ENCODE data around the gene TSFM.

TSFM gene

GRCh38 chr12:57840726-57841125 lies 58.1 kb downstream of the TSFM start:
- Histone ChIP-seq H3K9me2 (ENCODE audit: low read depth, low read length) (no peaks in the 10 kb centered on the region), H3K9me3 (ENCODE audit: low read length) (no peaks in the 10 kb centered on the region), H3K4me1 (ENCODE audit: insufficient read depth, low read length, severe bottlenecking) (peaks cover 45% of the 10 kb centered on the region), H3K4me2 (ENCODE audit: low read length) (no peak overlapping the region), H3K36me3 (ENCODE audit: insufficient read depth, low read length) (no peaks in the 10 kb centered on the region), H3K4me3 (ENCODE audit: low read depth, low read length, poor library complexity, severe bottlenecking) (no peak overlapping the region), H3K79me2 (ENCODE audit: insufficient read depth, low read length) (no peaks in the 10 kb centered on the region), H3F3A (ENCODE audit: insufficient read depth, low read length) (no peaks in the 10 kb centered on the region), H4K20me1 (ENCODE audit: insufficient read depth, low read length) (no peaks in the 10 kb centered on the region), H3K27ac (ENCODE audit: low read depth, low read length, poor library complexity, severe bottlenecking) (no peak overlapping the region), H2AFZ (ENCODE audit: low read length) (no peak overlapping the region), H3K27me3 (ENCODE audit: insufficient read depth, low read length) (no peaks in the 10 kb centered on the region), H3K9ac (ENCODE audit: low read length) (no peak overlapping the region)
- no peak for TF ChIP-seq EZH2 (IDR thresholded peaks at IDR 0.05; ENCODE audit: borderline replicate concordance, low read length)
- no peak for TF ChIP-seq CTCF (IDR thresholded peaks at IDR 0.05; ENCODE audit: low read length)

- no peak overlapping the region for H3K4me2 ChIP-seq (ENCODE audit: low read length)
- no peak overlapping the region for H3K9ac ChIP-seq (ENCODE audit: low read length)
- TF ChIP-seq EZH2 (IDR thresholded peaks at IDR 0.05; ENCODE audit: borderline replicate concordance, low read length), result no peak
- no peak for TF ChIP-seq CTCF (IDR thresholded peaks at IDR 0.05; ENCODE audit: low read length)
- H3F3A ChIP-seq (ENCODE audit: insufficient read depth, low read length), result no peaks in the 10 kb centered on the region
- H3K9me3 ChIP-seq (ENCODE audit: low read length), result no peaks in the 10 kb centered on the region
- H3K27ac ChIP-seq (ENCODE audit: low read depth, low read length, poor library complexity, severe bottlenecking), result no peak overlapping the region
- peaks cover 38% of the 10 kb centered on the region for H3K4me1 ChIP-seq (ENCODE audit: insufficient read depth, low read length, severe bottlenecking)
- no peaks in the 10 kb centered on the region for H3K36me3 ChIP-seq (ENCODE audit: insufficient read depth, low read length)
- H3K4me3 ChIP-seq (ENCODE audit: low read depth, low read length, poor library complexity, severe bottlenecking), result no peak overlapping the region
- H4K20me1 ChIP-seq (ENCODE audit: insufficient read depth, low read length), result no peaks in the 10 kb centered on the region
- no peaks in the 10 kb centered on the region for H3K79me2 ChIP-seq (ENCODE audit: insufficient read depth, low read length)
- H3K9me2 ChIP-seq (ENCODE audit: low read depth, low read length), result no peaks in the 10 kb centered on the region
- no peaks in the 10 kb centered on the region for H3K27me3 ChIP-seq (ENCODE audit: insufficient read depth, low read length)
- H2AFZ ChIP-seq (ENCODE audit: low read length), result no peak overlapping the region
Measured at GRCh38 chr12:57841445-57841844, 58.9 kb downstream of the TSFM start.

- peaks cover 34% of the 10 kb centered on the region for H3K4me1 ChIP-seq (ENCODE audit: insufficient read depth, low read length, severe bottlenecking)
- H3K9me3 ChIP-seq (ENCODE audit: low read length), result no peaks in the 10 kb centered on the region
- no peaks in the 10 kb centered on the region for H3K9me2 ChIP-seq (ENCODE audit: low read depth, low read length)
- no peak overlapping the region for H2AFZ ChIP-seq (ENCODE audit: low read length)
- H3K36me3 ChIP-seq (ENCODE audit: insufficient read depth, low read length), result no peaks in the 10 kb centered on the region
- H3K27ac ChIP-seq (ENCODE audit: low read depth, low read length, poor library complexity, severe bottlenecking), result no peak overlapping the region
- no peak overlapping the region for H3K4me3 ChIP-seq (ENCODE audit: low read depth, low read length, poor library complexity, severe bottlenecking)
- H3K9ac ChIP-seq (ENCODE audit: low read length), result no peak overlapping the region
- H3K27me3 ChIP-seq (ENCODE audit: insufficient read depth, low read length), result no peaks in the 10 kb centered on the region
- no peaks in the 10 kb centered on the region for H3F3A ChIP-seq (ENCODE audit: insufficient read depth, low read length)
- no peaks in the 10 kb centered on the region for H3K79me2 ChIP-seq (ENCODE audit: insufficient read depth, low read length)
- no peak for TF ChIP-seq CTCF (IDR thresholded peaks at IDR 0.05; ENCODE audit: low read length)
- no peak for TF ChIP-seq EZH2 (IDR thresholded peaks at IDR 0.05; ENCODE audit: borderline replicate concordance, low read length)
- no peaks in the 10 kb centered on the region for H4K20me1 ChIP-seq (ENCODE audit: insufficient read depth, low read length)
- H3K4me2 ChIP-seq (ENCODE audit: low read length), result no peak overlapping the region
Measured at GRCh38 chr12:57842342-57843294, 60.0 kb downstream of the TSFM start.

All from OCI-LY1 (cell line).